ENCODE measurements around the gene UBE3B. TPM values are rescaled to one million over a fixed set of nuclear protein-coding genes. Genes with fewer than 3 reads are reported as not detected.

UBE3B gene
- total and polyA plus RNA-seq, 2 donors (not counting 1 experiment from before 2014, with no cell fraction given), result 27.2 to 49.7 TPM

- TF ChIP-seq EZH2 (IDR thresholded peaks at IDR 0.05; ENCODE audit: low read length, missing control alignments) (no peak), CTCF (conservative IDR thresholded peaks at IDR 0.05 in 1 of 2, IDR thresholded peaks at IDR 0.05 in 1 of 2; ENCODE audit: low read depth in 1 of 2, low read length in 2 of 2) (no peak)
- H3K36me3 ChIP-seq (ENCODE audit: control insufficient read depth, insufficient read depth, low read length), result peaks cover 14% of the 10 kb centered on the region
- no peaks in the 10 kb centered on the region for H3K9me3 ChIP-seq (ENCODE audit: control insufficient read depth, insufficient read depth, low read depth, low read length)
These were observed 18.9 kb downstream of the UBE3B start for GRCh38 chr12:109496306-109496705.

GRCh38 chr12:109497675-109498074, 20.2 kb downstream of the UBE3B start:
- Histone ChIP-seq H3K4me1 (ENCODE audit: control insufficient read depth, extremely low read depth, insufficient read depth, low read length) (no peaks in the 10 kb centered on the region), H3K36me3 (ENCODE audit: control insufficient read depth, insufficient read depth, low read length) (peaks cover 16% of the 10 kb centered on the region), H3K9me3 (ENCODE audit: control insufficient read depth, insufficient read depth, low read depth, low read length) (no peaks in the 10 kb centered on the region), H3K4me2 (ENCODE audit: extremely low read depth, insufficient read depth, low read length) (no peak overlapping the region), H3K79me2 (ENCODE audit: control insufficient read depth, insufficient read depth, low read length) (no peaks in the 10 kb centered on the region), H3K27me3 (ENCODE audit: control insufficient read depth, insufficient read depth, low read length) (no peaks in the 10 kb centered on the region), H3K9ac (ENCODE audit: insufficient read depth, low read length) (no peak overlapping the region), H3K4me3 (replicated peaks in 1 of 4; ENCODE audit: control extremely low read depth in 1 of 4, insufficient read depth in 1 of 4, low read depth in 3 of 4, low read length in 4 of 4) (no peak overlapping the region), H4K20me1 (ENCODE audit: control insufficient read depth, extremely low read depth, insufficient read depth, low read length) (no peaks in the 10 kb centered on the region), H2AFZ (ENCODE audit: low read length) (no peak overlapping the region), H3K27ac (ENCODE audit: insufficient read depth, low read length) (no peak overlapping the region)
- TF ChIP-seq CTCF (conservative IDR thresholded peaks at IDR 0.05 in 1 of 2, IDR thresholded peaks at IDR 0.05 in 1 of 2; ENCODE audit: low read depth in 1 of 2, low read length in 2 of 2) (no peak), EZH2 (IDR thresholded peaks at IDR 0.05; ENCODE audit: low read length, missing control alignments) (no peak)
- DNase-seq (ENCODE audit: low read depth in 2 of 2), result peak; percentile 33 to 76

More at GRCh38 chr12:109496306-109496705, 18.9 kb downstream of the UBE3B start:
- Histone ChIP-seq H2AFZ (ENCODE audit: low read length) (no peak overlapping the region), H3K27me3 (ENCODE audit: control insufficient read depth, insufficient read depth, low read length) (no peaks in the 10 kb centered on the region), H4K20me1 (ENCODE audit: control insufficient read depth, extremely low read depth, insufficient read depth, low read length) (no peaks in the 10 kb centered on the region), H3K4me1 (ENCODE audit: control insufficient read depth, extremely low read depth, insufficient read depth, low read length) (no peaks in the 10 kb centered on the region), H3K4me3 (replicated peaks in 1 of 4; ENCODE audit: control extremely low read depth in 1 of 4, insufficient read depth in 1 of 4, low read depth in 3 of 4, low read length in 4 of 4) (no peak overlapping the region), H3K9ac (ENCODE audit: insufficient read depth, low read length) (no peak overlapping the region), H3K4me2 (ENCODE audit: extremely low read depth, insufficient read depth, low read length) (no peak overlapping the region), H3K79me2 (ENCODE audit: control insufficient read depth, insufficient read depth, low read length) (no peaks in the 10 kb centered on the region), H3K27ac (ENCODE audit: insufficient read depth, low read length) (no peak overlapping the region)
- DNase-seq (ENCODE audit: low read depth in 2 of 2), result no peak

GRCh38 chr12:109500406-109501185, 23.2 kb downstream of the UBE3B start:
- no peak overlapping the region for H3K4me2 ChIP-seq (ENCODE audit: extremely low read depth, insufficient read depth, low read length)
- H4K20me1 ChIP-seq (ENCODE audit: control insufficient read depth, extremely low read depth, insufficient read depth, low read length), result no peaks in the 10 kb centered on the region
- peaks cover 16% of the 10 kb centered on the region for H3K36me3 ChIP-seq (ENCODE audit: control insufficient read depth, insufficient read depth, low read length)
- DNase-seq (ENCODE audit: low read depth in 2 of 2), result peak in 1 of 2 donors; percentile 5
- no peaks in the 10 kb centered on the region for H3K4me1 ChIP-seq (ENCODE audit: control insufficient read depth, extremely low read depth, insufficient read depth, low read length)
- no peak for TF ChIP-seq CTCF (conservative IDR thresholded peaks at IDR 0.05 in 1 of 2, IDR thresholded peaks at IDR 0.05 in 1 of 2; ENCODE audit: low read depth in 1 of 2, low read length in 2 of 2)
- no peak for TF ChIP-seq EZH2 (IDR thresholded peaks at IDR 0.05; ENCODE audit: low read length, missing control alignments)
- H3K9ac ChIP-seq (ENCODE audit: insufficient read depth, low read length), result no peak overlapping the region
- H3K9me3 ChIP-seq (ENCODE audit: control insufficient read depth, insufficient read depth, low read depth, low read length), result no peaks in the 10 kb centered on the region
- H3K27me3 ChIP-seq (ENCODE audit: control insufficient read depth, insufficient read depth, low read length), result no peaks in the 10 kb centered on the region
- H3K4me3 ChIP-seq (replicated peaks in 1 of 4; ENCODE audit: control extremely low read depth in 1 of 4, insufficient read depth in 1 of 4, low read depth in 3 of 4, low read length in 4 of 4), result no peak overlapping the region
- no peak overlapping the region for H2AFZ ChIP-seq (ENCODE audit: low read length)
- H3K27ac ChIP-seq (ENCODE audit: insufficient read depth, low read length), result no peak overlapping the region
- H3K79me2 ChIP-seq (ENCODE audit: control insufficient read depth, insufficient read depth, low read length), result no peaks in the 10 kb centered on the region

Measured in fibroblast of lung (primary cell).